HL-60 (cell line): ENCODE measurements around the gene CRTC1.

Source experiments
- DNase-seq, 2 experiments: peaks; one replicate each; pipeline ENCODE4 v3.0.0-alpha.2; 2010 to 2020; ENCODE audit warnings: low read depth in 1 of 2, low spot score in 1 of 2
- H3K27ac ChIP-seq: fragments of 250-450 bp; sonication (Bioruptor Pico); replicated peaks from 2 replicates; pipeline ENCODE4 v1.5.1; 2020; ENCODE audit warnings: mild to moderate bottlenecking, moderate library complexity
- H3K27me3 ChIP-seq: fragments of 250-450 bp; sonication (Bioruptor Pico); 2 replicates; pipeline ENCODE4 v1.5.1; 2021; ENCODE audit warnings: mild to moderate bottlenecking, moderate library complexity; ENCODE audit not compliant: insufficient read depth, poor library complexity, severe bottlenecking
- H3K4me3 ChIP-seq: replicated peaks from 2 replicates; pipeline ENCODE4 v1.5.1; 2011; ENCODE audit warnings: mild to moderate bottlenecking, control low read depth, low read length; ENCODE audit not compliant: insufficient read depth
- GABPA ChIP-seq: IDR thresholded peaks from 2 replicates; pipeline ENCODE4 v1.6.1; 2012; ENCODE audit warnings: low read depth
- POLR2AphosphoS5 ChIP-seq: IDR thresholded peaks from 2 replicates; pipeline ENCODE4 v1.6.1; 2012; ENCODE audit warnings: low read depth
- SPI1 ChIP-seq: IDR thresholded peaks from 2 replicates; pipeline ENCODE4 v1.6.1; 2012; ENCODE audit warnings: low read depth, mild to moderate bottlenecking, borderline replicate concordance
- TF ChIP-seq, protein P1 (sequence below): IDR thresholded peaks from 2 replicates; pipeline ENCODE4 v1.6.1; 2012; ENCODE audit warnings: low read depth; ENCODE audit not compliant: insufficient replicate concordance
- TF ChIP-seq, protein P2 (sequence below): IDR thresholded peaks from one replicate; pipeline ENCODE4 v1.5.1; 2011; ENCODE audit warnings: low read length, control low read depth, inconsistent platforms; ENCODE audit not compliant: insufficient read depth

The CRTC1 gene

DNA sequence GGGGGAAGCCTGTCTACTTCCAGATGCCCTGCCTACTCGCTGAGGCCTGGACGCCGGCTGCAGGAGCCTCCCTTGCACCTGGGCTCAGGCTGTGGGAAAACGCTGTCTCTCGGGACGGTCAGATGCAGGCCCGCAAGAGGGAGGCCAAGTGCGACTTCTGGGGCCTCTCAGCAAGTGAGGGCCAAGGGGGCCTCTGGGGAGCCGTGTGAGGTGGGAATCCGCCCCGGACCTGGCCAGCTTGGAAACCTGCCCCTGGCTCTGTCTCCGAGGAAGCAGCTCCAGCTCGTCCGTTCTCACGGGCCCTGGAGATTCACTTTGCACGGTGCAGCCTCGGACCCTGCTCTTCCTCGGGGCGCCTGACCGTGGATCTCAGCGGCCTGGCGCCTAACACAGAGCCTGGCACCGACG is 11.4 kb upstream of the CRTC1 start:
- H3K4me3 ChIP-seq = no peak overlapping the region
- no peak overlapping the region for H3K27ac ChIP-seq
- TF ChIP-seq POLR2AphosphoS5 = no peak
- TF ChIP-seq, protein P1, sequence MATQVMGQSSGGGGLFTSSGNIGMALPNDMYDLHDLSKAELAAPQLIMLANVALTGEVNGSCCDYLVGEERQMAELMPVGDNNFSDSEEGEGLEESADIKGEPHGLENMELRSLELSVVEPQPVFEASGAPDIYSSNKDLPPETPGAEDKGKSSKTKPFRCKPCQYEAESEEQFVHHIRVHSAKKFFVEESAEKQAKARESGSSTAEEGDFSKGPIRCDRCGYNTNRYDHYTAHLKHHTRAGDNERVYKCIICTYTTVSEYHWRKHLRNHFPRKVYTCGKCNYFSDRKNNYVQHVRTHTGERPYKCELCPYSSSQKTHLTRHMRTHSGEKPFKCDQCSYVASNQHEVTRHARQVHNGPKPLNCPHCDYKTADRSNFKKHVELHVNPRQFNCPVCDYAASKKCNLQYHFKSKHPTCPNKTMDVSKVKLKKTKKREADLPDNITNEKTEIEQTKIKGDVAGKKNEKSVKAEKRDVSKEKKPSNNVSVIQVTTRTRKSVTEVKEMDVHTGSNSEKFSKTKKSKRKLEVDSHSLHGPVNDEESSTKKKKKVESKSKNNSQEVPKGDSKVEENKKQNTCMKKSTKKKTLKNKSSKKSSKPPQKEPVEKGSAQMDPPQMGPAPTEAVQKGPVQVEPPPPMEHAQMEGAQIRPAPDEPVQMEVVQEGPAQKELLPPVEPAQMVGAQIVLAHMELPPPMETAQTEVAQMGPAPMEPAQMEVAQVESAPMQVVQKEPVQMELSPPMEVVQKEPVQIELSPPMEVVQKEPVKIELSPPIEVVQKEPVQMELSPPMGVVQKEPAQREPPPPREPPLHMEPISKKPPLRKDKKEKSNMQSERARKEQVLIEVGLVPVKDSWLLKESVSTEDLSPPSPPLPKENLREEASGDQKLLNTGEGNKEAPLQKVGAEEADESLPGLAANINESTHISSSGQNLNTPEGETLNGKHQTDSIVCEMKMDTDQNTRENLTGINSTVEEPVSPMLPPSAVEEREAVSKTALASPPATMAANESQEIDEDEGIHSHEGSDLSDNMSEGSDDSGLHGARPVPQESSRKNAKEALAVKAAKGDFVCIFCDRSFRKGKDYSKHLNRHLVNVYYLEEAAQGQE = no peak
- TF ChIP-seq GABPA = no peak
- no peak for TF ChIP-seq SPI1
- TF ChIP-seq, protein P2, sequence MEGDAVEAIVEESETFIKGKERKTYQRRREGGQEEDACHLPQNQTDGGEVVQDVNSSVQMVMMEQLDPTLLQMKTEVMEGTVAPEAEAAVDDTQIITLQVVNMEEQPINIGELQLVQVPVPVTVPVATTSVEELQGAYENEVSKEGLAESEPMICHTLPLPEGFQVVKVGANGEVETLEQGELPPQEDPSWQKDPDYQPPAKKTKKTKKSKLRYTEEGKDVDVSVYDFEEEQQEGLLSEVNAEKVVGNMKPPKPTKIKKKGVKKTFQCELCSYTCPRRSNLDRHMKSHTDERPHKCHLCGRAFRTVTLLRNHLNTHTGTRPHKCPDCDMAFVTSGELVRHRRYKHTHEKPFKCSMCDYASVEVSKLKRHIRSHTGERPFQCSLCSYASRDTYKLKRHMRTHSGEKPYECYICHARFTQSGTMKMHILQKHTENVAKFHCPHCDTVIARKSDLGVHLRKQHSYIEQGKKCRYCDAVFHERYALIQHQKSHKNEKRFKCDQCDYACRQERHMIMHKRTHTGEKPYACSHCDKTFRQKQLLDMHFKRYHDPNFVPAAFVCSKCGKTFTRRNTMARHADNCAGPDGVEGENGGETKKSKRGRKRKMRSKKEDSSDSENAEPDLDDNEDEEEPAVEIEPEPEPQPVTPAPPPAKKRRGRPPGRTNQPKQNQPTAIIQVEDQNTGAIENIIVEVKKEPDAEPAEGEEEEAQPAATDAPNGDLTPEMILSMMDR = no peak
- H3K27me3 ChIP-seq = no peaks in the 10 kb centered on the region
- no peak for DNase-seq

DNA sequence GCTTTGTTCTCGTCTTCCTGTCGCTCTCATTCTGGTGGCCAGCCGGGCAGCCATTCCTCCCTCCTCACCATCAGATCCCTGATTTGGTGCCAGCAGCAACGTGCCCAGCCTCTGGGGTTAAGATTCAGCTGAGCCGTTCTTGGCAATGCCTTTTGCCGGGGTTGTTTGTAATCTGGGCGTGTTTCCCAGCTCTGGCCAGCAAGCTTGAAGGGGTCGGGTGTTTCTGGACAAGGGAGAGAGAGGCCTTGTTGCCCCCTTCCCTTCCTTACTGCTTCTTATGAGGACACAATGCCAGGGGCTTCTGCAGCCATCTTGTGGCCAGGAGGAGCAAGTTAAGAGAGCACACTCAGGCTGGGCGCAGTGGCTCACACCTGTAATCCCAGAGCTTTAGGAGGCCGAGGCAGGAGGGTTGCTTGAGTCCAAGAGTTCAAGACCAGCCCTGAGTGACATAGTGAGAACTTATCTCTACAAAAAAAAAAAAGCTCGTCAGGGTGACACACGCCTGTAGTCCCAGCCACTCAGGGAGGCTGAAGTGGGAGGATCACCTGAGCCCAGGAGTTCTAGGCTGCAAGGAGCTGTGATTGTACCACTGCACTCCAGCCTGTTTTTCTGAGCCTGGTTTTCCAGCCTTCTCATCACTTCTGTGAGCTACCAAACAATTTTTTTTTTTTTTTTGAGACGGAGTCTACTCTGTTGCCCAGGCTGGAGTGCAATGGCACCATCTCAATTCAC is 10.7 kb upstream of the CRTC1 start:
- no peak for TF ChIP-seq POLR2AphosphoS5
- TF ChIP-seq, protein P2 = no peak
- TF ChIP-seq SPI1 = no peak
- TF ChIP-seq, protein P1 = no peak
- no peak for TF ChIP-seq GABPA
- no peak overlapping the region for H3K27ac ChIP-seq
- no peaks in the 10 kb centered on the region for H3K27me3 ChIP-seq
- no peak overlapping the region for H3K4me3 ChIP-seq
- no peak for DNase-seq

DNA sequence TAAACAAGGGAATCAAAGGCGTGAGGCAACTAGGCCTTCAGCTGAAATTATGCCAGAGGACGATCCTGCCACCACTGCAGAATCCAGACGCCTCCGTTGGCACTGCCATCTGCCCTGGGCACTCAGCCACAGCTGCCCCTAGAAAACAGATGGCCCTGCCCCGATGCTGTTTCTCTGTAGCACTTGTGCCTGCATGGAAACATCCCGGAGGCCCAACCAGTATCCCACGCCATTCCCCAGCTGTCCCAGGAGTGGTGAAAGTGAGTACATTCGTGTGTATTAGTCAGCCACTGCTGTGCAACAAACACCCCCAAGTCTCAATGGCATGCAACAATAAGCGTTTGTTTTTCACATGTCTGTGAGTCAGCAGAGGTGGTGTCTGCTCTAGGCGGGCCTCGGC is 8.9 kb upstream of the CRTC1 start:
- no peak for DNase-seq
- no peak overlapping the region for H3K4me3 ChIP-seq

More for the DNA sequence above, 8.9 kb upstream of the CRTC1 start:
- Histone ChIP-seq H3K27ac (no peak overlapping the region), H3K27me3 (no peaks in the 10 kb centered on the region)
- TF ChIP-seq POLR2AphosphoS5 = no peak
- TF ChIP-seq, protein P2 = no peak
- no peak for TF ChIP-seq SPI1
- TF ChIP-seq, protein P1 = no peak
- no peak for TF ChIP-seq GABPA
